ENCODE data around the gene LATS1. TPM values are rescaled to one million over a fixed set of nuclear protein-coding genes. Genes with fewer than 3 reads are reported as not detected.

LATS1 gene
- 25.1 and 26.3 TPM in 2 replicates for total RNA-seq (2021)
- long read RNA-seq, full-length matches to known transcripts, result 7 of 26 reads
- long read RNA-seq, partial matches to known transcripts, result 1 of 26 reads
- long read RNA-seq, other reads (novel, unspliced or antisense), result 18 of 26 reads

DNA sequence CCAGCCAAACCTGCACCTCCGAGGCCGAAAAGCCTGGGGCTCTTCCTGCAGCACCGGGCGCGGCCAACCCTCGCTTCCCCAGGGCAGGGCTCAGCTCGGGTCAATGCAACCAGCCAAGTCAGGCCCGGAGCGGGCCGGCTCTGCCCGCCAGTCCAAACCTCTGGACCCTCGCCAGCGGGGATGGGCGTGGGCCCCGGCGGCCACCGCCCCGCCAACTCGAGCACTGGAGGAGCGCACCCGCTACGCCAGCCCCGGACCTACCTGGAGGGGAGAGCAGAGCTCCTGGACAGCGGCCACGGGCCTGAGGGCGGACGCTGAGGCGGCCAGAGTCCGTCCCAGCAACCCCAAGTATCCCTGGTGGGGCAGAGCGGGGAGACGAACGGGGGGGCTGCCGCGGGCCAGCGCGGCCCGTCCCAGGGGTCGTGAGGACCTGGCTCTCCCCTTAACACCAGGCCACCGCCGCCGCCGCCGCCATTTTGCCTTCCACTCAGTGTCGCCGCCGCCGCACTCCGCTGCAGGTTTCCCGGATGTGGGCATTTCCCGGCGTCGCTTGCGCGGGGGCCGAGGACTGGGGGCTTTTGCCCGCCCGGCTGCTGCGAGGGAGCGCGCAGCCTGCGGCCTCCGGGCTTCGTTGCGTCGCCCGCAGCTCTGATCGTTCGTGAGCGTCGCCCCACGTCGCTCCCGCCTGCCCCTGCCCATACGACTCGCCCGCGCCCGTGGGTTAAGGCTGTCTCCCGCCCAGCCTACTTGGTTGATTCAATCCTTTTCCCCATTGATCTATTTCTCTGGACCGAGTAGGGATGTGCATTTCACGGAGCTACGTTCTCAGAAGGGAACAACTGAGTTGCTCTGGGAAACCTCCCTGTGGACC lies at the start of gene LATS1:
Gene LATS1 (minus strand): TSS at position 514 of the 871 bp plus-strand sequence. CDS start 15,975 bp downstream, outside the sequence.
- peak within 1 kb of the TSS; percentile 94 for H3K4me2 ChIP-seq (ENCODE audit: insufficient read depth, insufficient read length, low read length)
- H4K8ac ChIP-seq (replicated peaks; ENCODE audit: insufficient read length, low read depth, low read length), result no peak within 1 kb of the TSS
- H3K14ac ChIP-seq (ENCODE audit: insufficient read depth, low read length), result peak within 1 kb of the TSS; percentile 98
- Mint-ChIP-seq H3K27ac (peak within 1 kb of the TSS; percentile 95 to 99 (median 98)), H3K4me3 (peak within 1 kb of the TSS; percentile 88 to 90), H3K36me3 (ENCODE audit: insufficient read depth in 1 of 3, low read depth in 3 of 3) (peaks cover 2 to 11% (median 5%) of the 10 kb centered on the region in 3 experiments; a peak in 4 of 7 replicates), H3K27me3 (ENCODE audit: low read depth) (no peaks in the 10 kb centered on the region), H3K4me1 (peaks cover 17 to 20% of the 10 kb centered on the region in 2 experiments), H3K9me3 (no peaks in the 10 kb centered on the region; a peak in 1 of 5 replicates)
- no peak within 1 kb of the TSS for H2BK12ac ChIP-seq (ENCODE audit: insufficient read length, low read depth, low read length)
- no peak within 1 kb of the TSS for H3T11ph ChIP-seq (ENCODE audit: low read length)
- H3K23me2 ChIP-seq (ENCODE audit: insufficient read length, low read depth, low read length, poor library complexity, severe bottlenecking), result peaks cover 10% of the 10 kb centered on the region
- H3K4ac ChIP-seq (ENCODE audit: low read depth, low read length), result peak within 1 kb of the TSS; percentile 70; the same call in 1 of the 2 replicates
- H4K20me1 ChIP-seq (ENCODE audit: control insufficient read depth, insufficient read depth, insufficient read length), result no peaks in the 10 kb centered on the region
- H3K27ac ChIP-seq (ENCODE audit: insufficient read length, low read depth, low read length), result peak within 1 kb of the TSS; percentile 36
- H4K5ac ChIP-seq (ENCODE audit: insufficient read length, low read depth, low read length), result no peak within 1 kb of the TSS
- peak within 1 kb of the TSS; percentile 55 for H2BK5ac ChIP-seq (ENCODE audit: insufficient read length, low read length)
- DNase-seq, result peak; percentile 82
- H2AFZ ChIP-seq (ENCODE audit: low read length), result no peak within 1 kb of the TSS
- no peaks in the 10 kb centered on the region for H3K4me1 ChIP-seq (ENCODE audit: insufficient read depth, low read length)
- H3K9me3 ChIP-seq (ENCODE audit: control insufficient read depth, low read depth, low read length), result no peaks in the 10 kb centered on the region
- H3K9ac ChIP-seq (ENCODE audit: extremely low read depth, insufficient read length, low read length), result peak within 1 kb of the TSS; percentile 93
- H3K79me1 ChIP-seq (ENCODE audit: insufficient read depth, low read depth, low read length, poor library complexity, severe bottlenecking), result no peaks in the 10 kb centered on the region
- H3K56ac ChIP-seq (ENCODE audit: insufficient read length, low read depth, low read length), result no peak within 1 kb of the TSS
- H2AK5ac ChIP-seq (ENCODE audit: insufficient read length, low read length), result no peak within 1 kb of the TSS
- H2BK20ac ChIP-seq (ENCODE audit: low read depth, low read length, poor library complexity, severe bottlenecking), result no peak within 1 kb of the TSS
- H2BK120ac ChIP-seq (ENCODE audit: low read depth, low read length, poor library complexity, severe bottlenecking), result peak within 1 kb of the TSS; percentile 55
- no peak within 1 kb of the TSS for H2BK15ac ChIP-seq (ENCODE audit: low read depth, low read length)
- peaks cover 18% of the 10 kb centered on the region; the same call in 1 of the 2 replicates for H3K79me2 ChIP-seq (ENCODE audit: insufficient read depth, low read length)
- TF ChIP-seq, protein P1, sequence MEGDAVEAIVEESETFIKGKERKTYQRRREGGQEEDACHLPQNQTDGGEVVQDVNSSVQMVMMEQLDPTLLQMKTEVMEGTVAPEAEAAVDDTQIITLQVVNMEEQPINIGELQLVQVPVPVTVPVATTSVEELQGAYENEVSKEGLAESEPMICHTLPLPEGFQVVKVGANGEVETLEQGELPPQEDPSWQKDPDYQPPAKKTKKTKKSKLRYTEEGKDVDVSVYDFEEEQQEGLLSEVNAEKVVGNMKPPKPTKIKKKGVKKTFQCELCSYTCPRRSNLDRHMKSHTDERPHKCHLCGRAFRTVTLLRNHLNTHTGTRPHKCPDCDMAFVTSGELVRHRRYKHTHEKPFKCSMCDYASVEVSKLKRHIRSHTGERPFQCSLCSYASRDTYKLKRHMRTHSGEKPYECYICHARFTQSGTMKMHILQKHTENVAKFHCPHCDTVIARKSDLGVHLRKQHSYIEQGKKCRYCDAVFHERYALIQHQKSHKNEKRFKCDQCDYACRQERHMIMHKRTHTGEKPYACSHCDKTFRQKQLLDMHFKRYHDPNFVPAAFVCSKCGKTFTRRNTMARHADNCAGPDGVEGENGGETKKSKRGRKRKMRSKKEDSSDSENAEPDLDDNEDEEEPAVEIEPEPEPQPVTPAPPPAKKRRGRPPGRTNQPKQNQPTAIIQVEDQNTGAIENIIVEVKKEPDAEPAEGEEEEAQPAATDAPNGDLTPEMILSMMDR (conservative IDR thresholded peaks at IDR 0.05), result no peak
- H3K18ac ChIP-seq (ENCODE audit: insufficient read length, low read depth, low read length), result peak within 1 kb of the TSS; percentile 96
- no peak within 1 kb of the TSS for H3K23ac ChIP-seq (ENCODE audit: insufficient read length, low read depth, low read length)
- WGBS (ENCODE audit: extremely low coverage, insufficient read length, low lambda C conversion rate), result no CpG with 5 or more reads among the region's 82 CpGs
- no peaks in the 10 kb centered on the region for H3K27me3 ChIP-seq (ENCODE audit: insufficient read depth, low read length)
- H4K91ac ChIP-seq (ENCODE audit: insufficient read length, low read depth, low read length), result peak within 1 kb of the TSS; percentile 87
